Measurements from ENCODE around the gene RACK1.

RACK1 gene

DNA sequence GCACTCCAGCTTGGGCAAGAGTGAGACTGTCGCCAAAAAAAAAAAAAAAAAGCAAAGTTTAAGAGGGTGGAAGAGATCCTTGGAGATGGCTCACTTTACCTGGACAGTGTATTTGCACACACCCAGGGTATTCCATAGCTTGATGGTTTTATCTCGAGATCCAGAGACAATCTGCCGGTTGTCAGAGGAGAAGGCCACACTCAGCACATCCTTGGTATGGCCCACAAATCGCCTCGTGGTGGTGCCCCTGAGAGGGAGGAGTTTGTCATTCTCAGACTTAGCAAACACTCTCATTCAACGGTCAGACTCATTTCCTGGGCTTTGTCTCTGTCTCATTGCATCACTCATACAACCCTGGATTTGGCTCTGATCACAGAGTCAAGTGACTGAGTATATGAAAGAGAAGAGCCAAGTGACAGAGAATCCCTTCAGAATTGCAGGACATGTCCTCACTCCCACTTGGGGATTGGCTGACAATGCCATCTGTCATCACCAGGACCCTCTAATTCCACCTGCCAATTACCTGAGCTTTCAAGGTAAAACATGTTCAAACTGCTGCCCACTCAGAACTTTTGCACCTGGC lies 2.2 kb downstream of the RACK1 start:
- peak overlapping the region; percentile 99 for H3K4me3 ChIP-seq (ENCODE audit: low read length)
- TF ChIP-seq, protein P1, sequence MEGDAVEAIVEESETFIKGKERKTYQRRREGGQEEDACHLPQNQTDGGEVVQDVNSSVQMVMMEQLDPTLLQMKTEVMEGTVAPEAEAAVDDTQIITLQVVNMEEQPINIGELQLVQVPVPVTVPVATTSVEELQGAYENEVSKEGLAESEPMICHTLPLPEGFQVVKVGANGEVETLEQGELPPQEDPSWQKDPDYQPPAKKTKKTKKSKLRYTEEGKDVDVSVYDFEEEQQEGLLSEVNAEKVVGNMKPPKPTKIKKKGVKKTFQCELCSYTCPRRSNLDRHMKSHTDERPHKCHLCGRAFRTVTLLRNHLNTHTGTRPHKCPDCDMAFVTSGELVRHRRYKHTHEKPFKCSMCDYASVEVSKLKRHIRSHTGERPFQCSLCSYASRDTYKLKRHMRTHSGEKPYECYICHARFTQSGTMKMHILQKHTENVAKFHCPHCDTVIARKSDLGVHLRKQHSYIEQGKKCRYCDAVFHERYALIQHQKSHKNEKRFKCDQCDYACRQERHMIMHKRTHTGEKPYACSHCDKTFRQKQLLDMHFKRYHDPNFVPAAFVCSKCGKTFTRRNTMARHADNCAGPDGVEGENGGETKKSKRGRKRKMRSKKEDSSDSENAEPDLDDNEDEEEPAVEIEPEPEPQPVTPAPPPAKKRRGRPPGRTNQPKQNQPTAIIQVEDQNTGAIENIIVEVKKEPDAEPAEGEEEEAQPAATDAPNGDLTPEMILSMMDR (conservative IDR thresholded peaks at IDR 0.05; ENCODE audit: low read depth, low read length) = no peak
- no peak for DNase-seq (ENCODE audit: low read depth)

DNA sequence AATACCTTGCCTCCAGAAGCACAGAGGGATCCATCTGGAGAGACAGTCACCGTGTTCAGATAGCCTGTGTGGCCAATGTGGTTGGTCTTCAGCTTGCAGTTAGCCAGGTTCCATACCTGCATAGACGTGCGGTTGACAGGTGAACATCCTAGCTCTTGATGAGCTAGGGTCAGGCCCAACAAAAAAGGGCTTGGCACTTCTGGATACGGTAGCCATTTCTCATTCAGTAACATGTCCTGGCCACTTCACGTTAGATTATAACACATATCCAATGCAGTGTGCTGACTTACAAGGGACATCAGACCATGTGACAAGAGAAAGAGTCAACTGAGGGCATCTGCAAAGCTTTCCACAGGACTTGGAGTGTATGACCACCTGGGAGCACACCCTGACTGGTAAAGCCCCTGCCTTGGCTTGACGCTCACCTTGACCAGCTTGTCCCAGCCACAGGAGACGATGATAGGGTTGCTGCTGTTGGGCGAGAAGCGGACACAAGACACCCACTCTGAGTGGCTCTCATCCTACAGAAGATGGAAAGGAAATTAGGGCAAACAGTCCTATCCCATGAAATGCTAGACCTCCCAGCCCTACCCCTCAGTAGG lies 4.5 kb downstream of the RACK1 start:
- no peak overlapping the region for H3K4me3 ChIP-seq (ENCODE audit: low read length)
- TF ChIP-seq, protein P1 (conservative IDR thresholded peaks at IDR 0.05; ENCODE audit: low read depth, low read length) = no peak
- no peak for DNase-seq (ENCODE audit: low read depth)

DNA sequence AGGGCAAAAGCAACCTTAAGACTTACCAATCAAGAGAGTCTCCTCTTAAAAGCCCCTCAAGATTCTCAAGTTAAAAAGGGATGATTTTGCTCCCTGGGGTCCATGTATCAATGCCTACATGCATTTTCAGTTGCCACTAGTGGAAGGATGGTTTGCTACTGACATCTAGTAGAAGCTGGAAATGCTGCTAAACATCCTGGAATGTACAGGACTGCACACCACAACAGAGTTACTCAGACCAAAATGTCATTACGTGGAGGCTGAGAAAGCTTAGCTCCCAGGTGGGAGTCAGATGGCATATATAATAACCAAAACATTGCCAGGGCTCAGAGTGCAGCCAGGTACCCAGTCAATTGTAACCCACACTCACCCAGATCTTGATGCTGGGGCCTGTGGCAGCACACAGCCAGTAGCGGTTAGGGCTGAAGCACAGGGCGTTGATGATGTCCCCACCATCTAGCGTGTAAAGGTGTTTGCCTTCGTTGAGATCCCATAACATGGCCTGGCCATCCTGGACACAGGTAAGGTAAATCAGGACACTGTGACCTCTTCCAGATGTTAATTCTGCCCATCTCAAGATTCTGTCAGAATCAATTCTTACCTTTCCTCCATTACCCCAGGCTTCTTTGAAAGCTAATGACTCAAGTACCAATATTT lies 5.8 kb downstream of the RACK1 start:
- DNase-seq (ENCODE audit: low read depth) = no peak
- TF ChIP-seq, protein P1 (conservative IDR thresholded peaks at IDR 0.05; ENCODE audit: low read depth, low read length) = no peak
- no peak overlapping the region for H3K4me3 ChIP-seq (ENCODE audit: low read length)

DNA sequence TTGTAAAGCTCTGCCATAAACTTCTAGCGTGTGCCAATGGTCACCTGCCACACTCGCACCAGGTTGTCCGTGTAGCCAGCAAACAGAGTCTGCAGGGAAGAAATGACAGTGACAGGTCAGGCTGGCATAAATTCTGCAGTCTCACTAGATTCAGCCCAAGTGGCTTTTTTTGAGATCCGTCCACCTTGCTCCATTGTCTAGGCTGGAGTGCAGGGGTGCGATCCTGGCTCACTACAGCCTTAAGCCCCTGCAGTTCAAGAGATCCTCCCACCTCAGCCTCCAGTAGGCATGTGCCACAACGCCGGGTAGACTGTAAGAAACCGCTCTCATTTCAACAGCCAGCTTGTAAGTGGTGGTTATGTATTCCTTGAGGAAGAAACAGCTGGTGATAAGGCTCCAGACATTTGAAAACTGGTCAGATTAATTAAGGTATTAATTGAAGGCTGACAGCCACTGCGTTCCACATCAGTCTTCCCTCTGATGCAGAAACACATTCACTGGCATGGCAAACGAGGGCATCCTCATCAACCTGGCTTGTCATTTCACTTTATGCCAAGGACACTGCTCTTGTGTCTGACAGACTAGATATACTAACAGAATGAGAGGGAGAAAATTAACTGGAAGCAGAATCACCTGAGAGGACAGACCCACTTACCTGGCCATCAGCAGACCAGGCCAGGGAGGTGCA lies 6.6 kb downstream of the RACK1 start:
- TF ChIP-seq, protein P1 (conservative IDR thresholded peaks at IDR 0.05; ENCODE audit: low read depth, low read length) = no peak
- no peak overlapping the region for H3K4me3 ChIP-seq (ENCODE audit: low read length)
- no peak for DNase-seq (ENCODE audit: low read depth)

DNA sequence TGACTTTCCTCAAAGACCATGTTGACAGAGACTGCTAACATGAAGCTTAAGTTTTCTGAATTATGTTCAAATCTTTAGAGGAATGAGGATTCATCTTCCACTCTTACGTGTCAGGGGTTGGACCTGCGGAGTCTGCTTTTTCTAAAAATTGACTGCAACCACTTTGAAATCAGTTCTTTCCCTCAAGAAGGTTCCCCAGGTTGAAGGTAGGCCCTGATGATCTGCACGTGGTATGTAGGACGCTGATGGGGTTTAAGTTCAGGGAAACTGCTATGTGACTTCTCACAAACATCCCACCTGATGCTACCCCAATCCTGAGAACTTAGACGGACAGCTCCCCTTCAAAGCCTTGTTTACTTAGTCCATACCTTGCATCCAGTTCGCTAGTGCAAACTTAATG lies 7.2 kb downstream of the RACK1 start:
- H3K4me3 ChIP-seq (ENCODE audit: low read length) = no peak overlapping the region
- TF ChIP-seq, protein P1 (conservative IDR thresholded peaks at IDR 0.05; ENCODE audit: low read depth, low read length) = no peak
- DNase-seq (ENCODE audit: low read depth) = no peak

DNA sequence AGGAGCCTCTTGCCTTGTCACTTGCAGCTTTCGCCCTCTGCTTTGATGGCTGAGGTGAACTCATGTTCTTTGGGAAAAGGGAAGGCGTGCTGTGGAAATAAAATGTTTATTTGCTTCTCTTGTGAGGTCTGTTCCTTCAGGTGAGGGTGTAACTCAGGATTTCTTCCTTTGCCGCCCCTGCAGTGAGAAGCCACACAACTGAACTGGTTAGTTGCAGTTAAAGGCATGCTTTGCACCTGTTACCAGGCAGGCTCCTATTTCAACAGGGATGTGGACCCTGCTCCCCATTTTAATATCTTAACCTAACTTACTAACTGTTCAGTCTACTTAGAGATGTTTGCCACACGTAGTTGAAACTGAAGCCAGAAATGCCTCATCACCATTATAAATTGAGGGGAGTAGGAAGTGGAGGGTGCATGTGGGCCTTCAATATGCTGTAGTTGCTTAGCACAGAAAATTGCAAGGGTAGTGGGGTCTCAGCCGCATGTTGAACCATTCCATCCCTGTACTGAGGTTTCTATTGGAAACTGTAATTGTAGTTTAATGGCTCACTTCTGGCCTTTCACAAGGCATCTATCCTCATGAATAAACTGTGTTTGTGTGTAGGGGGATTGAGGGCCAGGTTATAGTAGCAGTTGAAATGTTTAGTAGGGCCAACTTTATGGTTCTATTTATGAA lies 7.9 kb downstream of the RACK1 start:
- H3K4me3 ChIP-seq (ENCODE audit: low read length) = no peak overlapping the region
- no peak for DNase-seq (ENCODE audit: low read depth)
- TF ChIP-seq, protein P1 (conservative IDR thresholded peaks at IDR 0.05; ENCODE audit: low read depth, low read length) = no peak
